ENCODE results near the gene SLC4A4.

SLC4A4 gene

DNA sequence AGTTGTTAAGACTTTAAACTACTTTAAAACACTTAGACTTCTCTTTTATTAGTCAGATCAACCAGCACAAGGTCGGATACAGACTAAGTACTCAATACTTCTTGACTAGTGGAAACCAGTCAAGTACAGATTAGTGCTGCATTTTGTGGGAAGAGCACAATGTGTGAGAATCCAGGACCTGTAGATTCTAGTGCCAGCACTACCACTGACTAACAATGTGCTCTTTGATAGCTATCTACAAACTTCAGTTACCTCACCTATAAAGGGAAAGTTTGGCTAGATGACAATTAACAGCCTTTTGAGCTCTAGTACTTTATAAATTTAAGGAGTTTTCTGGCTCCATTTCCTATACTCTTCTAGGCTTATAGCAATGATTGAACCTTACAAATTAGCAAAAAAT, 181.5 kb downstream of the SLC4A4 start:
- Histone ChIP-seq H3K36me3 (ENCODE audit: control insufficient read depth in 2 of 2, insufficient read depth in 1 of 2, low read length in 2 of 2) (no peaks in the 10 kb centered on the region), H3K4me1 (ENCODE audit: control insufficient read depth, insufficient read depth, low read length) (no peaks in the 10 kb centered on the region), H3K9me3 (ENCODE audit: control insufficient read depth, insufficient read depth, low read depth, low read length) (no peaks in the 10 kb centered on the region), H3K4me3 (ENCODE audit: low read depth, low read length) (no peak overlapping the region), H3K27ac (ENCODE audit: extremely low read depth, low read depth, low read length) (no peak overlapping the region)
- CTCF ChIA-PET = interaction anchor here (0.6 kb wide), 1 partner anchor 957 kb away, joined by 3 read pairs; no protein-coding TSS in a partner anchor
- no peak for TF ChIP-seq ZNF48 (tag by site-specific recombination; IDR thresholded peaks at IDR 0.05)
- no peak for TF ChIP-seq GLIS1 (tag by site-specific recombination; IDR thresholded peaks at IDR 0.05)
- TF ChIP-seq ZNF529 (tag by site-specific recombination; IDR thresholded peaks at IDR 0.05; ENCODE audit: insufficient replicate concordance) = no peak
- no peak for TF ChIP-seq ZNF140 (tag by site-specific recombination; IDR thresholded peaks at IDR 0.05)
- TF ChIP-seq ZNF664 (tag by site-specific recombination; IDR thresholded peaks at IDR 0.05) = no peak
- TF ChIP-seq, protein P1, sequence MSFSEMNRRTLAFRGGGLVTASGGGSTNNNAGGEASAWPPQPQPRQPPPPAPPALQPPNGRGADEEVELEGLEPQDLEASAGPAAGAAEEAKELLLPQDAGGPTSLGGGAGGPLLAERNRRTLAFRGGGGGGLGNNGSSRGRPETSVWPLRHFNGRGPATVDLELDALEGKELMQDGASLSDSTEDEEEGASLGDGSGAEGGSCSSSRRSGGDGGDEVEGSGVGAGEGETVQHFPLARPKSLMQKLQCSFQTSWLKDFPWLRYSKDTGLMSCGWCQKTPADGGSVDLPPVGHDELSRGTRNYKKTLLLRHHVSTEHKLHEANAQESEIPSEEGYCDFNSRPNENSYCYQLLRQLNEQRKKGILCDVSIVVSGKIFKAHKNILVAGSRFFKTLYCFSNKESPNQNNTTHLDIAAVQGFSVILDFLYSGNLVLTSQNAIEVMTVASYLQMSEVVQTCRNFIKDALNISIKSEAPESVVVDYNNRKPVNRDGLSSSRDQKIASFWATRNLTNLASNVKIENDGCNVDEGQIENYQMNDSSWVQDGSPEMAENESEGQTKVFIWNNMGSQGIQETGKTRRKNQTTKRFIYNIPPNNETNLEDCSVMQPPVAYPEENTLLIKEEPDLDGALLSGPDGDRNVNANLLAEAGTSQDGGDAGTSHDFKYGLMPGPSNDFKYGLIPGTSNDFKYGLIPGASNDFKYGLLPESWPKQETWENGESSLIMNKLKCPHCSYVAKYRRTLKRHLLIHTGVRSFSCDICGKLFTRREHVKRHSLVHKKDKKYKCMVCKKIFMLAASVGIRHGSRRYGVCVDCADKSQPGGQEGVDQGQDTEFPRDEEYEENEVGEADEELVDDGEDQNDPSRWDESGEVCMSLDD (tag by site-specific recombination; IDR thresholded peaks at IDR 0.05) = no peak
- no peak for TF ChIP-seq ZNF2 (tag by site-specific recombination; IDR thresholded peaks at IDR 0.05)
- no peak for TF ChIP-seq ZNF768 (tag by site-specific recombination; IDR thresholded peaks at IDR 0.05)
- TF ChIP-seq SP3 (tag by site-specific recombination; IDR thresholded peaks at IDR 0.05) = no peak
- no peak for TF ChIP-seq ZNF138 (tag by site-specific recombination; IDR thresholded peaks at IDR 0.05; ENCODE audit: borderline replicate concordance)
- TF ChIP-seq ZNF416 (tag by site-specific recombination; IDR thresholded peaks at IDR 0.05) = no peak
- no peak for TF ChIP-seq ZNF501 (tag by site-specific recombination; IDR thresholded peaks at IDR 0.05)
- no peak for TF ChIP-seq ZNF621 (tag by site-specific recombination; IDR thresholded peaks at IDR 0.05)
- no peak for TF ChIP-seq ZNF677 (tag by site-specific recombination; IDR thresholded peaks at IDR 0.05)
- TF ChIP-seq HOXA7 (CRISPR knock-in tag; IDR thresholded peaks at IDR 0.05; ENCODE audit: borderline replicate concordance) = no peak
- TF ChIP-seq, protein P2, sequence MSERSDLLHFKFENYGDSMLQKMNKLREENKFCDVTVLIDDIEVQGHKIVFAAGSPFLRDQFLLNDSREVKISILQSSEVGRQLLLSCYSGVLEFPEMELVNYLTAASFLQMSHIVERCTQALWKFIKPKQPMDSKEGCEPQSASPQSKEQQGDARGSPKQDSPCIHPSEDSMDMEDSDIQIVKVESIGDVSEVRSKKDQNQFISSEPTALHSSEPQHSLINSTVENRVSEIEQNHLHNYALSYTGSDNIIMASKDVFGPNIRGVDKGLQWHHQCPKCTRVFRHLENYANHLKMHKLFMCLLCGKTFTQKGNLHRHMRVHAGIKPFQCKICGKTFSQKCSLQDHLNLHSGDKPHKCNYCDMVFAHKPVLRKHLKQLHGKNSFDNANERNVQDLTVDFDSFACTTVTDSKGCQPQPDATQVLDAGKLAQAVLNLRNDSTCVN (tag by site-specific recombination; optimal IDR thresholded peaks at IDR 0.05) = no peak
- TF ChIP-seq GLIS2 (tag by site-specific recombination; IDR thresholded peaks at IDR 0.05) = no peak
- no peak for TF ChIP-seq BCL11B (tag by site-specific recombination; IDR thresholded peaks at IDR 0.05; ENCODE audit: low read depth)
- no peak for TF ChIP-seq ZNF600 (tag by site-specific recombination; IDR thresholded peaks at IDR 0.05)
- no peak for TF ChIP-seq ZFP3 (tag by site-specific recombination; IDR thresholded peaks at IDR 0.05; ENCODE audit: low read depth)
- POLR2A ChIA-PET = no interaction called here

DNA sequence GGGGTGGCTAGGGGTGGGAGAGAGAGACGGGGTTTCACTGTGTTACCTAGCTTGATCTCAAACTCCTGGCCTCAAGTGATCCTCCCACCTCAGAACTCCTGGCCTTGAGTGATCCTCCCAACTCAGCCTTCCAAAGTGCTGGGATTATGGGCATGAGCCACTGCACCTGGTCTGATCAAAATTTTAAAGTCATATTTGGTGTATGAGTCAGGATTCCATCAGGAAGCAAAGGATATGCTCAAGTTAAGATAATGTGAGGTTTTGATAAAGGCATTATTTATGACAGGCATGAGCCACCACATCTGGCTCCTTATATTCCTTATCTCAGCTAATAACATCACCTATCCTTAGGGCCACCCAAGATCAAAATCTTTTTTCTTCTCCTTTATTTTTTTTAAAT, 182.0 kb downstream of the SLC4A4 start:
- no peak overlapping the region for H3K27ac ChIP-seq (ENCODE audit: extremely low read depth, low read depth, low read length)
- H3K9me3 ChIP-seq (ENCODE audit: control insufficient read depth, insufficient read depth, low read depth, low read length) = no peaks in the 10 kb centered on the region
- no peak for TF ChIP-seq ZNF501 (tag by site-specific recombination; IDR thresholded peaks at IDR 0.05)
- TF ChIP-seq ZNF670 (tag by site-specific recombination; IDR thresholded peaks at IDR 0.05; ENCODE audit: low read depth) = no peak
- TF ChIP-seq ZSCAN23 (tag by site-specific recombination; IDR thresholded peaks at IDR 0.05) = no peak
- TF ChIP-seq ZNF768 (tag by site-specific recombination; IDR thresholded peaks at IDR 0.05) = no peak
- TF ChIP-seq ZNF132 (tag by site-specific recombination; IDR thresholded peaks at IDR 0.05; ENCODE audit: borderline replicate concordance) = no peak
- TF ChIP-seq ZNF366 (tag by site-specific recombination; conservative IDR thresholded peaks at IDR 0.05) = no peak
- H3K4me3 ChIP-seq (ENCODE audit: low read depth, low read length) = no peak overlapping the region
- no peaks in the 10 kb centered on the region for H3K4me1 ChIP-seq (ENCODE audit: control insufficient read depth, insufficient read depth, low read length)
- H3K36me3 ChIP-seq (ENCODE audit: control insufficient read depth in 2 of 2, insufficient read depth in 1 of 2, low read length in 2 of 2) = no peaks in the 10 kb centered on the region
- CTCF ChIA-PET = no interaction called here
- POLR2A ChIA-PET = no interaction called here

Data from HEK293 (cell line).